NCI-H2196 treated with DMSO at 0.1 percent for 48 hours (cell line): ENCODE data around the gene GREB1L.

Source experiments
- DNase-seq: peaks from one replicate; lab custom pipeline; 2025; ENCODE audit not compliant: unreplicated experiment; lab: John Stamatoyannopoulos, UW

GREB1L gene

GRCh38 chr18:21479721-21480120 is 237.7 kb downstream of the GREB1L start:
- no peak for DNase-seq

- no peak for DNase-seq
Measured at GRCh38 chr18:21481739-21482138, 239.7 kb downstream of the GREB1L start.

GRCh38 chr18:21483051-21483450 is 241.0 kb downstream of the GREB1L start:
- DNase-seq, result no peak

- no peak for DNase-seq
Measured at GRCh38 chr18:21484851-21485636, 243.0 kb downstream of the GREB1L start.

GRCh38 chr18:21486905-21487437 is 244.9 kb downstream of the GREB1L start:
- no peak for DNase-seq

GRCh38 chr18:21489119-21489750 is 247.2 kb downstream of the GREB1L start:
- DNase-seq, result peak; percentile 16

- no peak for DNase-seq
Measured at GRCh38 chr18:21489919-21490495, 248.0 kb downstream of the GREB1L start.

- DNase-seq, result no peak
Measured at GRCh38 chr18:21490748-21491147, 248.7 kb downstream of the GREB1L start.

- no peak for DNase-seq
Measured at GRCh38 chr18:21496277-21496835, 254.3 kb downstream of the GREB1L start.

- no peak for DNase-seq
Measured at GRCh38 chr18:21499997-21500396, 258.0 kb downstream of the GREB1L start.

GRCh38 chr18:21502661-21503060 is 260.6 kb downstream of the GREB1L start:
- no peak for DNase-seq

- DNase-seq, result no peak
Measured at GRCh38 chr18:21507913-21508701, 266.1 kb downstream of the GREB1L start.

- no peak for DNase-seq
Measured at GRCh38 chr18:21509062-21509461, 267.0 kb downstream of the GREB1L start.

- no peak for DNase-seq
Measured at GRCh38 chr18:21513292-21513691, 271.3 kb downstream of the GREB1L start.

- no peak for DNase-seq
Measured at GRCh38 chr18:21513741-21514140, 271.7 kb downstream of the GREB1L start.

GRCh38 chr18:21522530-21522929 is 280.5 kb downstream of the GREB1L start:
- DNase-seq, result no peak

- no peak for DNase-seq
Measured at GRCh38 chr18:21525916-21526315, 283.9 kb downstream of the GREB1L start.

- DNase-seq, result no peak
Measured at GRCh38 chr18:21526463-21526862, 284.4 kb downstream of the GREB1L start.

GRCh38 chr18:21534327-21534726 is 292.3 kb downstream of the GREB1L start:
- no peak for DNase-seq

GRCh38 chr18:21538230-21538629 is 296.2 kb downstream of the GREB1L start:
- no peak for DNase-seq

- no peak for DNase-seq
Measured at GRCh38 chr18:21546423-21546822, 304.4 kb downstream of the GREB1L start.
